ENCODE results near the gene DNAJC22. TPM values are rescaled to one million over a fixed set of nuclear protein-coding genes. Genes with fewer than 3 reads are reported as not detected.
"Not testable (repeated sequence)": the region's sequence is repeated elsewhere in the genome, so short reads cannot be mapped to it uniquely, and the experiment has no call there.

The DNAJC22 gene
- total RNA-seq, 1 donor from 2014 or later: 0.16 TPM

GRCh38 chr12:49330032-49330619 is 16.6 kb upstream of the DNAJC22 start:
- ATAC-seq (ENCODE audit: poor library complexity): no peak
- intact Hi-C loops (cut with DNase I): no loop called here

GRCh38 chr12:49330631-49331379 is 15.9 kb upstream of the DNAJC22 start:
- intact Hi-C loops (cut with DNase I): no loop called here
- no peak for ATAC-seq (ENCODE audit: poor library complexity)

More at GRCh38 chr12:49330032-49330619, 16.6 kb upstream of the DNAJC22 start:
- no peak for DNase-seq

GRCh38 chr12:49331380-49332222 is 15.1 kb upstream of the DNAJC22 start:
- ATAC-seq (ENCODE audit: poor library complexity): peak; percentile 94
- peak; percentile 68 for DNase-seq
- intact Hi-C loops (cut with DNase I): no loop called here

More at GRCh38 chr12:49330631-49331379, 15.9 kb upstream of the DNAJC22 start:
- DNase-seq: no peak

- DNase-seq (no peak), ATAC-seq (ENCODE audit: poor library complexity) (no peak)
- intact Hi-C loops (cut with DNase I): no loop called here
Measured at GRCh38 chr12:49332441-49332861, 14.2 kb upstream of the DNAJC22 start.

- DNase-seq (no peak), ATAC-seq (ENCODE audit: poor library complexity) (no peak)
- intact Hi-C loops (cut with DNase I): no loop called here
Measured at GRCh38 chr12:49332891-49333371, 13.8 kb upstream of the DNAJC22 start.

- intact Hi-C loops (cut with DNase I); ATAC-seq (ENCODE audit: poor library complexity): not testable (repeated sequence)
Measured at GRCh38 chr12:49333778-49334177, 12.9 kb upstream of the DNAJC22 start.

GRCh38 chr12:49334226-49334625 is 12.5 kb upstream of the DNAJC22 start:
- DNase-seq (no peak), ATAC-seq (ENCODE audit: poor library complexity) (no peak)
- intact Hi-C loops (cut with DNase I): no loop called here

More at GRCh38 chr12:49333778-49334177, 12.9 kb upstream of the DNAJC22 start:
- not testable (repeated sequence) for DNase-seq

GRCh38 chr12:49334681-49335080 is 12.0 kb upstream of the DNAJC22 start:
- ATAC-seq (ENCODE audit: poor library complexity) (no peak), DNase-seq (no peak)
- intact Hi-C loops (cut with DNase I): no loop called here

- no peak for ATAC-seq (ENCODE audit: poor library complexity)
Measured at GRCh38 chr12:49335118-49335954, 11.4 kb upstream of the DNAJC22 start.

GRCh38 chr12:49335955-49336644 is 10.6 kb upstream of the DNAJC22 start:
- no peak for ATAC-seq (ENCODE audit: poor library complexity)
- intact Hi-C loops (cut with DNase I): no loop called here
- no peak for DNase-seq

More at GRCh38 chr12:49335118-49335954, 11.4 kb upstream of the DNAJC22 start:
- no peak for DNase-seq
- intact Hi-C loops (cut with DNase I): no loop called here

- DNase-seq (peak; percentile 91), ATAC-seq (ENCODE audit: poor library complexity) (peak; percentile 94)
- intact Hi-C loops (cut with DNase I): no loop called here
Measured at GRCh38 chr12:49336645-49337584, 9.8 kb upstream of the DNAJC22 start, which contains the start of gene C1QL4. TSS of gene C1QL4 (minus strand) at chr12:49337188. CDS start at chr12:49336477, 711 bp downstream.

- intact Hi-C loops (cut with DNase I): no loop called here
- no peak for ATAC-seq (ENCODE audit: poor library complexity)
- no peak for DNase-seq
Measured at GRCh38 chr12:49338830-49339463, 7.7 kb upstream of the DNAJC22 start.

GRCh38 chr12:49339464-49339861 is 7.2 kb upstream of the DNAJC22 start:
- DNase-seq: no peak
- intact Hi-C loops (cut with DNase I): no loop called here
- ATAC-seq (ENCODE audit: poor library complexity): no peak

GRCh38 chr12:49340095-49340870 is 6.4 kb upstream of the DNAJC22 start:
- DNase-seq (no peak), ATAC-seq (ENCODE audit: poor library complexity) (no peak)
- intact Hi-C loops (cut with DNase I): loop anchor here (5.0 kb wide), 1 partner anchor 53 kb away; no protein-coding TSS in a partner anchor

Measured in Right ventricle myocardium superior (tissue), 1 donor.